Measurements from ENCODE around the gene TRMT10B.
"Not testable (repeated sequence)": the region's sequence is repeated elsewhere in the genome, so short reads cannot be mapped to it uniquely, and the experiment has no call there.

The TRMT10B gene

DNA sequence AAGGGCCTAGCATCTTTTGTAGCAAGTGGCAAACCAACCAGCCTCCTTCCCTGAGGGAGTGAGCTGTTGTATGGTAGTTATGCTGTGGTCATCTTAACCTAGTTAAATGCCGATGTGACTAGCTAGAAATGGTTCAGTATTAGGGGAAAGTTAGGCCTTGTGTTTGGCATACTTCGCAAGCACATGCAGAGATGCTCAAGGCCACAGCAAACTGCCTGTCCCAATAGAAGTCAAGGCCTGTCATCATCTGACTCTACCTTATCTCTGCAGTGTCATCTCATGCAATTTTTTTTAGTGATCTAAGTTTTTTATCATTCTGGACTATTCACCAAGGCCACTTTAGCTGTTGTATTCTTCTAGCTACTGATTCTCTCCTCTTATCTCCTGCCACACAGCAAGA lies 36.5 kb downstream of the TRMT10B start:
- intact Hi-C loops (cut with DNase I), result no loop called here
- DNase-seq, result no peak

DNA sequence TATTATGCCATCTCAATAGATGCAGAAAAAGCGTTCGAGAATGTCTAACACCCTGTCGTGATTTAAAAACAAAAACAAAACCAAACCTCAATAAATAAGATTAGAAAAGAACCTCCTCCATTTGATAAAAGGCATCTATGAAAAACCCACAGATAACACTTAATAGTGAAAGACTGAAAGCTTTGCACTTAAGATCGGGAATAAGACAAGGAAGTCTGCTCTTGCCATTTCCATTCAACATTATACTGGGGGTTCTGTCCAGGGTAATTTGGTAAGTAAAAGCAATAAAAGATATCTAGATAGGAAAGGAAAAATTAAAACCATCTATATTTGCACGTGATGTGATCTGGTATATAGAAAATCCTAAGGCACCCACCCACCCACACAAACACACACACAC lies 38.5 kb downstream of the TRMT10B start:
- intact Hi-C loops (cut with DNase I), result no loop called here
- DNase-seq, result no peak

DNA sequence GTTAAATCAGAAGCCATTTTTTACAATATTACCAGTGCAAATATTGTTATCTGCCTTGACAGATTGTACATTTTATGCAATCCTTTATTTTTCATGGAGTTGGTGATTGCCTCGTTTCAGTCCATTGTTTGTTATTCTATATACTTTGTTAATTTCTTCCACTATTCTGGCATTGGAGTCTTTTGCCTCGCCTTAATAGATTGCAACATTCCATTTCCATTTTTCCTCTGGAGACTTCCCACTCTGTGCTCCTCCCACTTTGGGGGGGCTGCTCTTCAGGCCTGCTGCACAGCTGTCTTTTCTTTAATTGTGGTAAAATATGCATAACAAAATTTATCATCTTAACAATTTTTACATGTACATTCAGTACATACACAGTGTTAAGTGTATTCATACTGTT lies 42.6 kb downstream of the TRMT10B start:
- intact Hi-C loops (cut with DNase I), result no loop called here
- no peak for DNase-seq

DNA sequence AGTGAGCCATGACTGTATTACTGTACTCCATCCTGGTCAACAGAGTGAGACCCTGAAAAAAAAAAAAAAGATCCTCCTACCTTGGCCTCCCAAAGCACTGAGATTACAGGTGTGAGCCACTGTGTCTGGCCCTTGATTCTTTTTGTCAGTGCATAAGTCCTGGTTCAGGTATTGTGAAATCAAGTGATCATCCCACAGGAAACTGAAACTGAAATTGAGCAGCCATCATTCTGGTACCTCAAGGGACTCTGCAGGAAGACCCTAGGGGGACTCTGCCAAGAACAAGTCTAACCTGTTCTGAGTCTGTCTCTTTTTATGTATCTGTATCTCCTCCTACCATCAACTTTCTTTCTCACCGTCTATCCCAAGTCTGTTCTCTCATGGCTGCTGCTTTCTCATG lies 45.1 kb downstream of the TRMT10B start:
- intact Hi-C loops (cut with DNase I), result no loop called here
- no peak for DNase-seq

DNA sequence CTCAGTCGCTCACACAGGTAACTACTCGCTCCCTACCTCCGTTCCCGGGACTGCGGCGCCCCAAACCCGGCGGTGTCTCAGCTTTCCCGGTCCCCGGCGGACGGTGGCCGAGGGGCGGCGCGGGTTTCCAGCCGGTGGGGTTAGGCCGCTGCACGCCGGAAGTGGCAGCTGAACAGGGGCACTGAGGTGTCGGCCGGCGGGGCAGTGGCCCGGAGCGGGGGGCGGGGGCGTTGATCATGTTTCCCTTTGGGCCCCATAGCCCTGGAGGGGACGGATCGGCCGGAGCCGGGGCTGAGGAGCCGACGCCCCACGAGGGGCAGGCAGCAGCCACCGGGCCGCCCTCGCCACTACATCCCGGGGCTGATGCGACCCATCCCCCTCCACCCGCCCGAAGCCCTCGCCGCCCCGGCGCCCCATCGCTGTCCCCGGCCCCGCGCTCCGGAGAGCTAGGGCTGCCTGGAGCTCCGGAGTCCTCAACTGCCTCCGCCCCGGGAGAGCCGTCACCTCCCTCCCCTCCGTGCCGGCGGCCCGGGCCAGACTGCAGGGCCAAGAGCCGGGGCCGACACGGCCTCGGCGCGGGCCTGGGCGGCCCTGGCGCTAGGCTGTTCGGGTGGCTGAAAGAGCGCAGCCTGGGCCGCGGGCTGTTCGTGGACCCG lies 47.2 kb downstream of the TRMT10B start, which contains the start of gene DCAF10:
Gene DCAF10, plus strand, starts transcription at position 167 of the 656 bp plus-strand sequence. Its CDS starts 70 bp downstream, at position 237.
- peak; percentile 79 to 98 (median 88) for DNase-seq
- intact Hi-C loops (cut with DNase I), result no loop called here

DNA sequence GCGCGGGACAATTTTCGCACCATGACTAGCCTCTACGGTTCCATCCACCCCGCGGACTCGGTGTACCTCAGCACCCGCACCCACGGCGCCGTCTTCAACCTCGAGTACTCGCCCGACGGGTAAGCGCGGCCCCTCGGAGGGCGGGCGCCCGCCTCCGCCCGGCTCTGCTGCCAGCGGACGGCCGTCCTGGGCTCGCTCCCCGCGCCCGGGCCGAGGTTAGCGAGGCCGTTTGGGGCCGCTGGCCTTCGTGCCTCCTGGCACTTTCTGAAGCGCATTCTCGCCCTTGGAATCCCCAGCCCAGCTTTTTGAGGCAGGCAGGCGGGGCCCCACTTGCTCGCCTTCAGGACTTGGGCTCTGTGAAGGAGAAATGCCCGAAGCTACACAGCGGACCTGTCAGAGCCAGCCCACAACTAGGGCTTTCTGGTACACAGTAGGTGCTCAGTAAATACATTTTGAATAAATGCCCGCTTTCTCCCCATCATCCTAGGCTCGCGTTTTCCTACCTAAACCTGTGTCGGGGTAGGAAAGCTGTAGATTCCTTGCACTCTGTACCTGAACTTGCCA lies 47.8 kb downstream of the TRMT10B start:
- intact Hi-C loops (cut with DNase I), result no loop called here
- DNase-seq, result peak in 3 of 10 donors; percentile 12 to 87 (median 16)

DNA sequence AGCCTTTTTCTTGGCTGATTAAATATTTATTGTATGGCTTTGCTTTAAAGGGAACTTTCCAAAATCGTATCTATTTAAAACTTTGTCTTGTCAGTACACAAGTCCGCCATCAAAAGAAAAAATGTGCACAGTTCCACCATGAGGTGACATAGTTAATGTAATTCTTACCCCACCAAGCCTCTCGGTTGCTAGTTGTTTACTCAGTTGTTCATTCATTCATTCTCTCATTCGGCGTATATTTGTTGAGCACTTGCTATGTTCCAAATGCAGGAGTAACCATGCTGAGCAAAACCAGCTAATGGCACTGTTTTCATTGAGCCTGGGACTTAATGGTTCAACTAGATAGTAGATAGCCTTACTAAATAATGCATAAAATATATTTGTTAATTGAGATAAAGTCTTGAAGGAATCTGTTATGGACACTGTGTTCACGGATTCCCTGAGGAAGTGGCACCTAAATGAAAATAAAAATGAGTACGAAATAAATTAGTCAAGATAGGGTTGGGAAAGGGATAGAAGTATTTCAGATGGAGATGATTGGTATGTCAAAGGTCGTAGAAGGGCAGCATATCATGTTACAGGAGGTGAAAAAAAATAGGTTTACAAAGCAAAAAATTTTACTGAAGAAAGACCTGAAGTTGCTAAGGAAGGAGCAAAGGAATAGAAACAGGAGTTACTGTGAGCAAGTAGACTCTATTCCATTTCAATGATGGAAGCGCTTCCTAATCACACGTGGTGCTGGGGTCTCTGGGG lies 48.5 kb downstream of the TRMT10B start:
- intact Hi-C loops (cut with DNase I), result no loop called here
- no peak for DNase-seq

DNA sequence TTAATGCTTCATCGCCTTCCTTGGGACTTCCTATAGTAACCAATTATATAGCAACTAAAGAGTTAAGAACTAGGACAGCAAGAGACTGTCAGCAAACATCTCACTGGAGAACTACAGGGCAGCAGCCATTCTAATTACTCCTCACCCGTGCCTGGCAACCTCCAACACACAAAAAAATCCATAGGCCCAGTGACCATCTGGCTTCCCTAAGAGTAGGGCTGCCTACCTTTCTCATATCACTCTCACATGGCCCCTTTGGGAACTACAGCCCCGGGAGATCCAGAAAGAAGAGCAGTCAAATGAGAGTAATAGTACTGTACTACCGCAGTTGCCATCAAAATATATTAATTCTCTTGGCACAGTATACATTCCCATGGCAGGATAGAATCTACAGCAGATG lies 52.7 kb downstream of the TRMT10B start:
- intact Hi-C loops (cut with DNase I), result no loop called here
- DNase-seq, result no peak

DNA sequence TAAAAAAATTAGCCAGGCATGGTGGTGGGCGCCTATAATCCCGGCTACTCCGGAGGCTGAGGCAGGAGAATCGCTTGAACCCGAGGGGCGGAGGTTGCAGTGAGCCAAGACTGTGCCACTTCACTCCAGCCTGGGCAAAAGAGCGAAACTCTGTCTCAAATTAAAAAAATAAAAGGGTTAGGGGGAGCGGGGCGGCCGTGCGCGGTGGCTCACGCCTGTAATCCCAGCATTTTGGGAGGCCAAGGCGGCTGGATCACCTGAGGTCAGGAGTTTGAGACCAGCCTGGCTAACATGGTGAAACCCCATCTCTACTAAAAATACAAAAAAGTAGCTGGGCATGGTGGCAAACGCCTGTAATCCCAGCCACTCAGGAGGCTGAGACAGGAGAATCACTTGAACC lies 56.1 kb downstream of the TRMT10B start:
- intact Hi-C loops (cut with DNase I); DNase-seq: not testable (repeated sequence)

DNA sequence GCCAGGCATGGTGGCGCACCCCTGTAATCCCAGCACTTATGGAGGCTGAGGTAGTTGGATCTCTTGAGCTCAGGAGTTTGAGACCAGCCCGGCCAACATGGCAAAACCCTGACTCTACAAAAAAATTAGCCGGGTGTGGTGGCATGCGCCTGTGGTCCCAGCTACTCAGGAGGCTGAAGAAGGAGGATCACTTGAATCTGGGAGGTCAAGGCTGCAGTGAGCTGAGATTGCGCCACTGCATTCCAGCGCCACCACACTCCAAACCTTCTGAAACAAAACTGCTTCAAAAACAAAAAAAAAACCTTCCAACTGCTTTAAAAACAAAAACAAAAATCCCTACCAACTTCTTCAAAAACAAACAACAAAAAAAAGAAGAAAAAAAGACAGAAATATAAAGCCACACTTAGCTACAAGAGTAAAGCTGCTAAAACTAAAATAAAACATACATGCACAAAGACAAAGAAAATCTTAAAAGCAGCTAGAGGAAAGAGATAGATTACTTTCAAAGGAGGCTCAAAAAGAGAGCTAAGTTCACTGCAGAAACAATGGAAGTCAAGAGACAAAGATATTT lies 58.4 kb downstream of the TRMT10B start:
- intact Hi-C loops (cut with DNase I), result no loop called here
- DNase-seq, result no peak

DNA sequence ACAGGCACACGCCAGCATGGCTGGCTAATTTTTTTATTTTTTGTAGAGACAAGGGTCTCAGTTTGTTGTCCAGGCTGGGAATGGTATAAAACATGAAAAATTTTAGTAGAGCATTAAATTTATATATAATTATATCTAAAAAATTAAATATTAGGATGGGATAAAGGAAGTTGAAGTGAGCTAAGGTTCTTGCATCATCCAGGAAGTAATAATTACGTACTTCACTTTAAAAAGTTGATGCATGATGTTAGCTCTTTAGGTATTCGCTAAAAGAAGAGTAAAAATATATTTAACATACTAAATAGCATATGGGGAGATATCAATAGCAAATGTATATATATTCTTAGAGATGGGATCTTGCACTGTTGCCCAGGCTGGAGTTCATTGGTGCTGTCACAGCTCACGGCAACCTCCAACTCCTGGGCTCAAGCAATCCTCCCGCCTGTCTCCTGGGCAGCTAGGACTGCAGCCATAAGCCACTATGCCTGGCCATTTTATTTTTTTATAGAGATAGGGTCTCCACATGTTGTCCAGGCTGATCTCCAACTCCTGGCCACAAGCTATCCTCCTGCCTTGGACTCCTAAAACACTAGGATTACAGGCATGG lies 59.3 kb downstream of the TRMT10B start:
- no peak for DNase-seq
- intact Hi-C loops (cut with DNase I), result no loop called here

DNA sequence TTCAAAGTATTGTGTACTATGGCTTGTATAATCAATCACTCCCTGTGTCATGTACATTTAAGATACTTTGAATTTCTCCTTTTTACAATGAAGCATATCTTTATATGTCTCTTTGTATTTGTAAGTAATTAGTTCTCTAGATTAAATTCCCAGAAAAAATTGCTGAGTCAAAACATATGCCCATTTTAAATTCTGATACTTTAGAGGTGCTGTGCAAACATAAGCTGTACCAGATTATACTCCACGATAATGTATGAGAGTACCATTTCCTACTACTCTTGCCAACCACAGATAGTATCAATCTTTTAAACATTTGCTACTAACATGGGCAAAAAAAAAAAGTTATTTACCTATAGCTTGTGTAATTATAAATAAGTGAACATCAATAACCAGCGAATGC lies 65.2 kb downstream of the TRMT10B start:
- no peak for DNase-seq
- intact Hi-C loops (cut with DNase I), result loop anchor here (5.0 kb wide), 1 partner anchor 73 kb away; no protein-coding TSS in a partner anchor

DNA sequence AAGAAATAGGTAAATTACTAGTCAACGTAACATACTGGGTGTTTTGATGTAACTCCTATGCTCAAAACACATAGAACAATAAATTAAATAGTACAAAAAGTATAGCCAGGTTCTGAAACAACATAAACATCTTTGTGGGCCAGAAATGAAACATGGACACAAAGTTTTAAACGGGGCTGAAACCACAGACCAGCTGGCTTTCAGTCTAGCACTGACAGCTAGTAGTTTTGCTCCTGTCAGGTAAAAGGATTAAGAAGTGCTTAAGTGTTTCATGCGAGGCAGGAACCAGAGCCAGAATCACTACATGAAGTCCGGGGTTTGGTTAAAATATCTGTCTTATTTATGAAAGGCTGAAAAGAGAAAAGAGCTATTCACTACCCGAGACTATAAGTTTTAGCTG lies 66.5 kb downstream of the TRMT10B start:
- no peak for DNase-seq
- intact Hi-C loops (cut with DNase I), result no loop called here

DNA sequence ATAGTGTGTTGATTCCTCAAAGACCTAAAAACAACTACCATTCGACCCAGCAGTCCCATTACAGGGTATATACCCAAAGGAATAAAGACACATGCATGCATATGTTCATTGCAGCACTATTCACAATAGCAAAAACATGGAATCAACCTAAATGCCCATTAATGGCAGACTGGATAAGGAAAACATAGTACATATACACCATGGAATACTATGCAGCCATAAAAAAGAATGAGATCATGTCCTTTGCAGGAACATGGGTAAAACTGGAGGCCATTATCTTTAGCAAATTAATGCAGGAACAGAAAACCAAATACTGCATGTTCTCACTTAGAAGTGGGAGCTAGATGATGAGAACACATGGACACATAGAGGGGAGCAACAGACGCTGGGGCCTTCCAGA lies 71.6 kb downstream of the TRMT10B start:
- DNase-seq; intact Hi-C loops (cut with DNase I): not testable (repeated sequence)

DNA sequence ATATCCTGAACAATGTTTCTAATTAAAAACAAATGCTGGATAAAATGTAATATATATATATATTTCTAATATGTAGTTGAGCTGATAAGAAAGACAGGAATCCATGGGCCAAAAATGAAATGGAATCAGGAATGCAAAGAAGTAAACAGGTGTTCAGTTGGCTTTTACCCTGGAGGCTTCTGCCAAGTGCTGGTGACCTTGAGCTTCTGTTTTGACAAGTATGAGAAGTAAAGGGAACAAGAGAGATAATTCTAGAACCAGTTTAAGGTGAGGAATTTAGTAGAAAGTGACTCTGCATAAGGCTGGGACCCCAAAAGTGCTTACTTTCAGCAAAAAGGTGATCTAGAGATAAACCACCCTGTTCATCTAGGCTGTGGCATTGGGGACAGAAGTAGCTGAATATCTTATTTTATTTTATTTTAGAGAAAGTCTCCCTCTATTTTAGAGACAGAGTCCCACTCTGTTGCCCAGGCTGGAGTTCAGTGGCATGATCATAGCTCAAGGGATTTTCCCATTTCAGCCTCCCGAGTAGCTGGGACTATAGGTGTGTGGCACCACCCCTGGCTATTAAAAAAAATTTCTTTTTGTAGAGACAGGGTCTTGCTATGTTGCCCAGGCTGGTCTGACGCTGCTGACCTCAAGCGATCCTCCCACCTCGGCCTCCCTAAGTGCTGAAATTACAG lies 74.0 kb downstream of the TRMT10B start:
- intact Hi-C loops (cut with DNase I), result no loop called here

More for the DNA sequence above, 74.0 kb downstream of the TRMT10B start:
- DNase-seq, result no peak

Data from posterior cingulate gyrus (tissue), 11 donors.